ENCODE measurements around the gene PTPN1.
"Not testable (repeated sequence)": the region's sequence is repeated elsewhere in the genome, so short reads cannot be mapped to it uniquely, and the experiment has no call there.

Gene PTPN1

GRCh38 chr20:50471231-50471630 is 39.0 kb upstream of the PTPN1 start:
- no peak for DNase-seq (ENCODE audit: low read depth)
- TF ChIP-seq CTCF (conservative IDR thresholded peaks at IDR 0.05; ENCODE audit: control insufficient read depth, insufficient read depth, low read depth, low read length), result no peak

DNA sequence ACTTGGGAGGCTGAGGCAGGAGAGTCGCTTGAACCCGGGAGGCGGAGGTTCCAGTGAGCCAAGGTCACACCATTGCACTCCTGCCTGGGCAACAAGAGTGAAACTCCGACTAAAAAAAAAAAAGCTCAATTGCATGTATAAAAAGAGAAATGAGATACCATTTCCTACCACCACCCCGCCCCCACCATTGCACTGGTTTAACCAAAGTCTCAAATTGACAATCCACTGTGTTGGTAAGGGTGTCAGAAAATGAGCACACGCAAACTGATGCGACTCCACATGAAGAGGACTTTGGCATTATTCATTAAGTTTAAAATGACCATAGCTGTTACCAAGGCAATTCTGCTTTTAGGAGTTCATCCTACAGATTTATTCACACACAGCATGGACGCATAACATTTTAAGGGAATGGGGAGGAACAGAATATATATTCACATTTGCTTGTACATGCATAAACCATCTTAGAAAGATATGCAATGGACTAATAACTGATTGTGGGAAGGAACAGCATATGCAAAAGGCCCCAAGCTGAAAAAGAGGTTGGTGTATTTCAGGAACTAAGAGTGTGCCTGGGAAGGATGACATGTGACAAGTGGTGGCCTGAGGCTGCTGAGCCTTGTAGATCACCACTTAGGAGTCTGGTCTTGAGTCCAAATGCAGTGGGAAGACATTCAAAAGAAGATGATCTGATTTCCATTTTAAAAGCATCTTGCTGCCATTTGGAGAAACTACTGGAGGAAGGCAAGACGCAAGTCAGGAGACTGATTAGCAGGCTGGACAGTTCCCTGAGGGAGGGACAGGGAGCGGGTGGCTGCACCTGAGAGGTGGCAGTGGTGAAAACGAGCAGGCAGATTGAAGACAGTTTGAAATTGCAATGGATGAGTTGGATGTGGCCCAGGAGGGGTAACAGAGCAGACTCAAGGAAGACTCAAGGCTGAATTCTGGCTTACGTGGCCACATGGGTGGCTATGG is 37.2 kb upstream of the PTPN1 start:
- DNase-seq (ENCODE audit: low read depth), result no peak
- no peak overlapping the region for H3K4me3 ChIP-seq (ENCODE audit: control insufficient read depth, low read depth, low read length)
- no peak for TF ChIP-seq CTCF (conservative IDR thresholded peaks at IDR 0.05; ENCODE audit: control insufficient read depth, insufficient read depth, low read depth, low read length)

More at GRCh38 chr20:50471231-50471630, 39.0 kb upstream of the PTPN1 start:
- no peak overlapping the region for H3K4me3 ChIP-seq (ENCODE audit: control insufficient read depth, low read depth, low read length)

DNA sequence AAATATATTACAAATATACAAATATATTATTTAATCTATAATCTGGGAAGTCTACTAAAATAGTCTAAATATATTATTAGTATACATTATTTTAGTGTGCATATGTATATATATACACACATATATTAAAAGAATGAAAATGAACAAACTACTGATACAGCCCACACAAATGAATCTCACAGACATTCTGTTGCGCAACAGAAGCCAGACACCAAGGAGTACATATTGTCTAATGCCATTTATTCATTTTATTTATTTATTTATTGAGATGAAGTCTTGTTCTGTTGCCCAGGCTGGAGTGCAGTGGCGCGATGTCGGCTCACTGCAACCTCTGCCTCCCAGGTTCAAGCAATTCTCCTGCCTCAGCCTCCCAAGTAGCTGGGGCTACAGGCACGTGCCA is 35.8 kb upstream of the PTPN1 start:
- peak; percentile 51 for DNase-seq (ENCODE audit: low read depth)
- H3K4me3 ChIP-seq (ENCODE audit: control insufficient read depth, low read depth, low read length), result not testable (repeated sequence)

DNA sequence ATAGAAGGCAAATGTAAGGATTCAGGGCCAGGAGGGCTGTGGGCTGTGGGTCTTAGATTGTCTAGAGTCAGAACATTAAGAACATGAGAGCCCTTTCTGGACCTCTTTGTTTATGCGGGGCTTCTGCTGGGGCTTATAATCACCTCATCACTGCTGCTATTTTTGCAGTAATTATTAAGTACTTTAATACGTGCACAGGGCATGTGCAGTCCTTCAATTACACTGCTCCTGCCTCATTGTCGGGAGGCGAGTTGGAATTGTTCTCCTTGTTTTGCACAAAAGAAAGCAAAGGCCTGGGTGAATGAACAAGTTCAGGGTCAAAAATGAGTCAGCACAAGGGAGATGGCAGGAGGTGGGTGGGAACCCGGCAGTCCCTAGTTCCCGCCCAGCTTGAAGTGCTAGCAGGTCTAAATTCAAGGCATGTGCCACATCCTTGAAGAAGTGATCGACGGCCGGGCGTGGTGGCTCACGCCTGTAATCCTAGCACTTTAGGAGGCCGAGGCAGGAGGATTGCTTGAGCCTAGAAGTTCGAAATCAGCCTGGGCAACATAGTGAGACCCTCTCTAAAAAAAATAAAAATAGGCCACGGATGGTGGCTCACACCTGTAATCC is 34.4 kb upstream of the PTPN1 start:
- H3K4me3 ChIP-seq (ENCODE audit: control insufficient read depth, low read depth, low read length), result no peak overlapping the region
- DNase-seq (ENCODE audit: low read depth), result peak; percentile 68
- TF ChIP-seq CTCF (conservative IDR thresholded peaks at IDR 0.05; ENCODE audit: control insufficient read depth, insufficient read depth, low read depth, low read length), result no peak

GRCh38 chr20:50477239-50477872 is 32.8 kb upstream of the PTPN1 start:
- H3K4me3 ChIP-seq (ENCODE audit: control insufficient read depth, low read depth, low read length), result no peak overlapping the region
- DNase-seq (ENCODE audit: low read depth), result no peak
- TF ChIP-seq CTCF (conservative IDR thresholded peaks at IDR 0.05; ENCODE audit: control insufficient read depth, insufficient read depth, low read depth, low read length), result no peak

GRCh38 chr20:50478162-50478990 is 31.8 kb upstream of the PTPN1 start:
- peak; percentile 68 for DNase-seq (ENCODE audit: low read depth)
- H3K4me3 ChIP-seq (ENCODE audit: control insufficient read depth, low read depth, low read length), result no peak overlapping the region
- peak; percentile 75 for TF ChIP-seq CTCF (conservative IDR thresholded peaks at IDR 0.05; ENCODE audit: control insufficient read depth, insufficient read depth, low read depth, low read length)

All from fibroblast of mammary gland (primary cell).